ENCODE results near the gene EDRF1.

GRCh38 chr10:125788156-125789034 lies 68.9 kb downstream of the EDRF1 start:
- TF ChIP-seq EZH2phosphoT487 (IDR thresholded peaks at IDR 0.05; ENCODE audit: insufficient read depth, low read depth): no peak
- no peak for TF ChIP-seq EZH2 (IDR thresholded peaks at IDR 0.05; ENCODE audit: insufficient read depth, poor library complexity, severe bottlenecking)

All from GM23248 (cell line).